BLaER1 (cell line): ENCODE measurements around the gene RNU6-9.
A peak's percentile ranks its signal among the peaks of the same experiment; 100 is the strongest.
"Not testable (repeated sequence)": the region's sequence is repeated elsewhere in the genome, so short reads cannot be mapped to it uniquely, and the experiment has no call there.

Source experiments
- H3K27ac ChIP-seq: shearing (Covaris generic); formaldehyde crosslinking; 2 replicates; pipeline ENCODE4 v1.8.1; 2022
- H3K27me3 ChIP-seq: shearing (Covaris generic); formaldehyde crosslinking; 2 replicates; pipeline ENCODE4 v1.8.1; 2022
- H3K36me3 ChIP-seq: shearing (Covaris generic); formaldehyde crosslinking; 2 replicates; pipeline ENCODE4 v1.8.1; 2022
- H3K4me1 ChIP-seq: shearing (Covaris generic); formaldehyde crosslinking; 2 replicates; pipeline ENCODE4 v1.8.1; 2022
- H3K4me2 ChIP-seq: shearing (Covaris generic); formaldehyde crosslinking; 2 replicates; pipeline ENCODE4 v1.8.1; 2022
- H3K4me3 ChIP-seq: shearing (Covaris generic); formaldehyde crosslinking; 2 replicates; pipeline ENCODE4 v1.8.1; 2022
- H3K9ac ChIP-seq: shearing (Covaris generic); formaldehyde crosslinking; 2 replicates; pipeline ENCODE4 v1.8.1; 2022
- H3K9me3 ChIP-seq: shearing (Covaris generic); formaldehyde crosslinking; 2 replicates; pipeline ENCODE4 v1.8.1; 2022
- H4K20me1 ChIP-seq: shearing (Covaris generic); formaldehyde crosslinking; 2 replicates; pipeline ENCODE4 v1.8.1; 2022
- Cebpa-rat ChIP-seq: shearing (Covaris generic); IDR thresholded peaks from 2 replicates; pipeline ENCODE4 v1.8.1; 2022

The RNU6-9 gene

DNA sequence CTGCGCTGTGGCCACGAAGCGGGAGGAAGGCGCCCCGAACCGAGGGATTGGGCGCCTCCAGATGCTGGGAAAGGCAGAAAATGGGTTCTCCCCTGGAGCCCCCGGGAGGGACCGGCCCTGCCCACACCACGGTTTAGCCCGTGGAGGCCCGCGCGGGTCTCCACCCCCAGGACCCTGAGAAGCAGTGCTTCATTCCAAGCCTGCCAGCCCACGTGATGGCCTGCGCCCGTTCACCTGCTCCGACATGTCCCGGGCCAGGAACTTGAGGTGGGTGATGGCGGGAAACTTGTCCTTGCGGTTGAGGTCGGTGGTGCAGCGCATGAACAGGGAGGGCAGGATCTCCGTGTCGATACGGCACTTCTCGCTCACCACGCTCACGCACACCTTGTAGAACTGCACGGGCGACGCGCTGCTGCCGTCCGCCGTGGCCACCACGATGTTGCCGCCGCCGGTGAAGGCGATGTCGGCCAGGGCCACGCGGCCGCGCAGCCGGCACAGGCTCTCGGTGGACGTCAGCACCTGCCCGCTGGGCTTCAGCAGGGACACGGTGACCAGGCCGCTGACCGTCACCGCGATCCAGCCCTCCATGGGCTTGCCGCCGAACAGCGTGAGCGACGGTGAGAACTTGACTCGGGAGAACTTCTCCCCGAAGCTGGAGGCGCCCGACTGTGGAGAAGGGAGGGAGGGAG, 7.6 kb upstream of the RNU6-9 start:
- Histone ChIP-seq H3K27ac (no peak overlapping the region), H3K27me3 (no peaks in the 10 kb centered on the region), H3K4me2 (no peak overlapping the region), H3K36me3 (peaks cover 100% of the 10 kb centered on the region), H3K9me3 (no peaks in the 10 kb centered on the region), H3K9ac (no peak overlapping the region), H4K20me1 (peaks cover 66% of the 10 kb centered on the region; the same call in 1 of the 2 replicates), H3K4me1 (no peaks in the 10 kb centered on the region), H3K4me3 (no peak overlapping the region)
- no peak for TF ChIP-seq Cebpa-rat

DNA sequence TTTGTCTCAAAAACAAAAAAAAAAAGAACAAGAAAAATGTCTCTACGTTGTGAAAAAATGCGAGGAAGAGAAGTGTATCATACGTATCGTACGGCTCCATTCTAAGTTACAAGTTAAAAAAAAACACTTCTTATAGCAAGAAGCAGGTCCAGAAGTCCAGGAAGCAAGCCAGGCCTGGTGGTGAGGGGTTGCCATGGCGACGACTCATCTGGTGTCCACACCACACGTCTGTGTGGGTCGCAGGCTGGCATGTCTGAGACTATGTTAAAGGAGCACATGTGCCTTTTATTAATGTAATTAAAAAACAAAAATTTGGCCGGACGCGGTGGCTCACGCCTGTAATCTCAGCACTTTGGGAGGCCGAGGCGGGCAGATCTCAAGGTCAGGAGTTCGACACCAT, 6.2 kb upstream of the RNU6-9 start:
- TF ChIP-seq Cebpa-rat, result no peak
- peaks cover 66% of the 10 kb centered on the region for H4K20me1 ChIP-seq
- H3K9ac ChIP-seq, result no peak overlapping the region
- no peaks in the 10 kb centered on the region for H3K9me3 ChIP-seq
- peaks cover 93% of the 10 kb centered on the region for H3K36me3 ChIP-seq
- H3K4me3 ChIP-seq, result no peak overlapping the region
- no peaks in the 10 kb centered on the region for H3K27me3 ChIP-seq
- no peak overlapping the region for H3K4me2 ChIP-seq
- no peak overlapping the region for H3K27ac ChIP-seq
- H3K4me1 ChIP-seq, result peaks cover 4% of the 10 kb centered on the region; the same call in 1 of the 2 replicates

DNA sequence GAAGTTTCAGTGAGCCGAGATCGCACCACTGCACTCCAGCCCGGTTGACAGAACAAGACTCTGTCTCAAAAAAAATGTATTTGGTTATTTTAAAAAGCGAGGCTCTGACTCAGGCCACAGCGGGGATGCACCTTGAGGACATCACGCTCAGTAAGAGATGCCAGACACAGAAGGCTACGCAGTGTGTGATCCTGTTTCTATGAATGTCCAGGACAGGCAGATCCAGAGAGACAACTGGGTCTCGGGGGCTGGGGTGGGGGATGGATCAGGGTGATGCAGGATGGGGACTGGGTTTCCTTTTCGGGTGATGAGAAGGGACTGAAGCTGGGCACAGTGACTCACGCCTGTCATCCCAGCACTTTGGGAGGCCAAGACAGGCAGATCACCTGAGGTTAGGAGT, 5.7 kb upstream of the RNU6-9 start:
- H3K9ac ChIP-seq, result no peak overlapping the region
- no peak overlapping the region for H3K4me2 ChIP-seq
- peaks cover 5% of the 10 kb centered on the region; the same call in 1 of the 2 replicates for H3K4me1 ChIP-seq
- H3K9me3 ChIP-seq, result no peaks in the 10 kb centered on the region
- H4K20me1 ChIP-seq, result peaks cover 66% of the 10 kb centered on the region
- H3K27ac ChIP-seq, result no peak overlapping the region
- H3K36me3 ChIP-seq, result peaks cover 88% of the 10 kb centered on the region
- H3K4me3 ChIP-seq, result no peak overlapping the region
- TF ChIP-seq Cebpa-rat, result no peak
- no peaks in the 10 kb centered on the region for H3K27me3 ChIP-seq

DNA sequence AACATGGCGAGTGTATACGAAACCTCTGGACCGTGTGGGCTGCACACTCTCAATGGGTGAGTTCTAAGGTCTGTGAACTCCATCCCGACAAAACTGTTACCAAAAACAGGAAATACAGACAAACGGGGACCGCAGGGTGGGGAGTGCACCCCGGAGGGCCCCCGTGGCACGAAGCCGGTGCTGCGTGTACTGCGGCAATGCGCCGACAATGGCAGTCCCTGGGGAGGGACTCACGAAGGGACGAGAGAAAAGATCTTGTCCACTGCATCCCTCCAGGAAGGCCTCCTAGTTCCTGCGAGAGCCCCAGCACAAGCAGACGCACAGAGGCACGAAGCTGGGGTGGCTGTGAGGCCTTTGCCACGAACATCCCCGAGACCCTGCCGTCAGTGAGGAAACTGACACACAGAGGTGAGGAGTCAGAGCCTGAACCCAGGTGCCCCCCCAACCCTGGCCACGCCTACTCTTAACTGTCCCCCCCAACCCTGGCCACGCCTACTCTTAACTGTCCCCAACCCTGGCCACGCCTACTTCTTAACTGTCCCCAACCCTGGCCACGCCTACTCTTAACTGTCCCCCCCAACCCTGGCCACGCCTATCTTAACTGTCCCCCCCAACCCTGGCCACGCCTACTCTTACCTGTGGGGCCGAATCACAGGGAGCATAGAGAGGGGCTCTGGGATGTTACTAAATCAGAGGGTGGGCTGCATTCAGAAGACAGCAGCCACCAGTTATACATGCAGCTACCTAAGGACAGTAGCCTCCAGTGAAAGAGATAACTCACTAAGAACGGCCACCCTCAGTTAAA, 4.5 kb upstream of the RNU6-9 start:
- Histone ChIP-seq H3K27ac (no peak overlapping the region), H3K4me2 (no peak overlapping the region), H3K4me3 (no peak overlapping the region), H3K36me3 (peaks cover 76% of the 10 kb centered on the region), H3K9me3 (no peaks in the 10 kb centered on the region), H3K4me1 (peaks cover 10% of the 10 kb centered on the region), H4K20me1 (peaks cover 66% of the 10 kb centered on the region), H3K27me3 (no peaks in the 10 kb centered on the region), H3K9ac (no peak overlapping the region)
- TF ChIP-seq Cebpa-rat, result no peak

DNA sequence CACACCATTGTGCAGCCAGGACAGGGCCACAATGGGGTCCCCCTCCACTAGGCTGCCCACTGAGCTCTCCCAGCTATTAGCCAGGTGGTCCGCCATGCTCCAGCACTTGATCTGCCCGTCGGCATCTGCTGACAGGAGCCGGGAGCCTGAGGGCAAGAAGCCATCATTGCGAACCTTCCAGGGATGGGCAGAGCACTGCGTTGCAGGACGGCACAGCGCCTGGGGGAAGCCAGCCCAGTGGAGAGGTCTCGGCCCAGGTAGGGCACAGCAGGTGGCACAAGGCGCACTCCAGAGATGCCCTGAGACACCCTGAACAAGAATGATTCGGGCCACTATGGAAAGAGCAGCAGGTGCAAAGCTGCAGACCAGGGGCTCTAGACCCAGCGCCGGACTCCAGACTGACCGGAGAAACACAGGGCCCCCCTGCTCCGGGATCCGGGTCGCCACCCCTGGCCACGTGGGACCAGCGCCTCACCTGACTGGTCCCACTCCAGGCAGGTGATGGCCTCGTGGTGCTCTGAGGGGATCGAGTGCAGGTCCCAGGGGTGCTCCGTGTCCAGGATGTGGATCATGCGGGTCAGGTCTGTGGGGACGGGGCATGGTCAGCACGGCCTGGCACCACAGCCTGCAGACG, 3.5 kb upstream of the RNU6-9 start:
- H3K4me3 ChIP-seq, result no peak overlapping the region
- peaks cover 66% of the 10 kb centered on the region for H3K36me3 ChIP-seq
- H3K4me2 ChIP-seq, result no peak overlapping the region
- H3K27ac ChIP-seq, result no peak overlapping the region
- H3K9ac ChIP-seq, result no peak overlapping the region
- H3K9me3 ChIP-seq, result no peaks in the 10 kb centered on the region
- H4K20me1 ChIP-seq, result peaks cover 63% of the 10 kb centered on the region
- no peaks in the 10 kb centered on the region for H3K27me3 ChIP-seq
- peaks cover 12% of the 10 kb centered on the region for H3K4me1 ChIP-seq
- no peak for TF ChIP-seq Cebpa-rat

DNA sequence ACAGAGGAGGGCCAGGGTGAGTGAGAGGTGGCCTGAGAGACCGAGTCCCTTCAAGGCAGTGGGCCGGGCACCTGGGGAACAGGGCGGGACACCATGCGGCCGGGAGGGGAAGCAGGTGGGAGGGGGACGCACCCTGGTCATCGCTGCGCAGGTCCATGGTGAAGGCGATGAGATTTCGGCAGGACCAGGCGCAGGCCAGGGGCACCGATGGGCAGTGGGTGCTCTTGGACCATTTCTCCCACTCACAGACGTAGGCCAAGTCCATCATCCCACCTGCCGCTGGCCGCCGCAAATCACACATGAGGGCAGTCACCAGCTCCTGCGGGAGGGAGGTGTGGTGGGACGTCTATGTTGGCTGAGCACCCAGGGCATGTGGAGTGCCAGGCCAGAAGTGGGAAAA, 2.5 kb upstream of the RNU6-9 start:
- Histone ChIP-seq H3K4me3 (no peak overlapping the region), H3K4me2 (no peak overlapping the region), H3K4me1 (peaks cover 12% of the 10 kb centered on the region), H3K36me3 (peaks cover 59% of the 10 kb centered on the region), H3K9ac (no peak overlapping the region), H4K20me1 (peaks cover 54% of the 10 kb centered on the region), H3K9me3 (no peaks in the 10 kb centered on the region), H3K27ac (no peak overlapping the region), H3K27me3 (no peaks in the 10 kb centered on the region)
- TF ChIP-seq Cebpa-rat, result no peak

DNA sequence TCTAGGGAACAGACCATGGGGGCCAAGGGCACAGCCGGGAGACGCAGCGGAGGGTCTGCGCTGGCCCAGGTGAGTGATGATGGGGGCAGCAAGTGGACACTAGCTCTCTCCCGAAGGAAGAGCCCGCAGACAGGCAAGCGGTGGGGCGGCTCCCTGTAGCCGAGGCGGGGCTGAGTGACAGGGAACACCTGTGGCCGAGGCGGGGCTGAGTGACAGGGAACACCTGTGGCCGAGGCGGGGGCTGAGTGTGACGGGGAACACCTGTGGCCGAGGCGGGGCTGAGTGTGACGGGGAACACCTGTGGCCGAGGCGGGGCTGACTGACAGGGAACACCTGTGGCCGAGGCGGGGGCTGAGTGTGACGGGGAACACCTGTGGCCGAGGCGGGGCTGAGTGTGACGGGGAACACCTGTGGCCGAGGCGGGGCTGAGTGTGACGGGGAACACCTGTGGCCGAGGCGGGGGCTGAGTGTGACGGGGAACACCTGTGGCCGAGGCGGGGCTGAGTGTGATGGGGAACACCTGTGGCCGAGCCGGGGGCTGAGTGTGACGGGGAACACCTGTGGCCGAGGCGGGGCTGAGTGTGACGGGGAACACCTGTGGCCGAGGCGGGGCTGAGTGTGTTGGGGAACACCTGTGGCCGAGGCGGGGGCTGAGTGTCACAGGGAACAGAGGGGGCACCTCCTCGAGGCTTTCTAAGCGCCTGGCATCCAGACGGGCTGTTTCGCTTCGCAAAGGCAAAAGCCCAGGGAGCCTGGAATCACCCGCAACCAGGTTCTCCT, 1.7 kb upstream of the RNU6-9 start:
- H3K27me3 ChIP-seq, H3K9me3 ChIP-seq: not testable (repeated sequence)
- H3K4me3 ChIP-seq, result peak overlapping the region; percentile 81
- H3K4me2 ChIP-seq, result peak overlapping the region; percentile 94
- H3K27ac ChIP-seq, result peak overlapping the region; percentile 98; the same call in 1 of the 2 replicates
- peaks cover 59% of the 10 kb centered on the region for H3K36me3 ChIP-seq
- H3K4me1 ChIP-seq, result peaks cover 12% of the 10 kb centered on the region
- peaks cover 47% of the 10 kb centered on the region for H4K20me1 ChIP-seq
- H3K9ac ChIP-seq, result peak overlapping the region; percentile 96

DNA sequence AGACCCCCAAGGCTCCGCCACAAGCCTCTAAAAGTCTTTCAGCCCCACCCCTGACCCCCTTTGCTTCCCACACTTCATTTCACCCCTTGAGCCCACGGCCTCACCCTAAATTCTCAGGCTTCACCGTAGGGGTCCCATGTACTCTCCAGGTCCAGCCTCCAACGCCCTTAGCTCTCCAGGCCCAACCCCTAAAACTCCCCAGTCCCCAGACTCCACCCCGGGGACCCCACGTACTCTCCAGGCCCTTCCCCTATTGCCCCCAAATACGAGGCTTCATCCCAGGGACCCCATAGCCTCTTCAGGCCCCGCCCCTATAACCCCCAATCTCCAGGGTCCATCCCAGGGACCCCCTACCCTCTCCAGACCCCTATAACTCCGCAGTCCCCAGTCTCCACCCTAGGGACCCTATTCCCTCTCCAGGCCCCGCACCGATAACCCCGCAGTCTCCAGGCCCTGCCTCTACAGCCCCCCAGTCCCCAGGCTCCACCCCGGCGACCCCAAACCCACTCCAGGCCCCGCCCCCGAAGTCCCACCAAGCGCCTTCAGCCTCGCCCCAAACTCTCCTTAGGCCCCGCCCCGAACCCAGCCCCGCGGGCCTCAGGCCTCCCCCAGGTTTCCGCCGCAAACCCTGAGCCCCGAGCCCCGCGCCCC, 916 bp upstream of the RNU6-9 start:
- Histone ChIP-seq H3K4me2 (peak overlapping the region; percentile 94), H3K27me3 (no peaks in the 10 kb centered on the region), H3K4me3 (peak overlapping the region; percentile 81), H3K9ac (peak overlapping the region; percentile 96), H3K4me1 (peaks cover 14% of the 10 kb centered on the region), H3K27ac (peak overlapping the region; percentile 98), H3K9me3 (no peaks in the 10 kb centered on the region), H3K36me3 (peaks cover 59% of the 10 kb centered on the region), H4K20me1 (peaks cover 45% of the 10 kb centered on the region)
- TF ChIP-seq Cebpa-rat, result no peak

DNA sequence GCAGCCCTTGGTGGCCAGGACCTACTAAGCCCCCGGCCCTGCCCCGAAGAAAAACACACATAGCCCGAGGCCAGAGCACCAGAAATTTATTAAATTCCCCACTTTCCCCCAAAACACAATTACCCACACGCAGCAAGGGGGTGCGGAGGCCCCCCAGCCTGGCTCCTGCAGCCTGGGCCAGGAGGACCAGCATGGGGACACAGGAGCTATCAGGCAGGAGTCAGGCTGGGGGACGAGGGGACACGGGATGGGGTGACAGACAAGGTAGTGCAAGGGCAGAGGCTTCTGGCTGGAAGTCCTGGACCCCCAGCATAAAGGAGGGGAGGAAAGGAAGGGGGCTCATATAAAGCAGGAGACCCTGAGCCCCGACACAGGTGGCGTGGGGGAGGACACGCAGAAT, 3.1 kb downstream of the RNU6-9 start:
- Histone ChIP-seq H3K4me3 (no peak overlapping the region), H3K27me3 (no peaks in the 10 kb centered on the region), H3K36me3 (peaks cover 35% of the 10 kb centered on the region), H3K4me2 (no peak overlapping the region), H4K20me1 (peaks cover 28% of the 10 kb centered on the region), H3K9me3 (no peaks in the 10 kb centered on the region), H3K9ac (no peak overlapping the region), H3K4me1 (peaks cover 31% of the 10 kb centered on the region), H3K27ac (no peak overlapping the region)
- TF ChIP-seq Cebpa-rat, result no peak
